ENCODE results near the gene SUFU.
A peak's percentile ranks its signal among the peaks of the same experiment; 100 is the strongest.

Gene SUFU

GRCh38 chr10:102621443-102622325 is 117.9 kb downstream of the SUFU start:
- Histone ChIP-seq H3K36me3 (ENCODE audit: control insufficient read depth in 5 of 5, insufficient read depth in 5 of 5, low read length in 5 of 5) (peaks cover 0 to 37% (median 15%) of the 10 kb centered on the region in 5 donors), H3K27ac (ENCODE audit: low read depth, low read length) (peak overlapping the region; percentile 71), H3K27me3 (ENCODE audit: control insufficient read depth in 5 of 5, insufficient read depth in 4 of 5, low read length in 5 of 5) (no peaks in the 10 kb centered on the region), H3K9me3 (ENCODE audit: control insufficient read depth in 5 of 5, low read length in 5 of 5) (no peaks in the 10 kb centered on the region), H3K4me1 (ENCODE audit: control insufficient read depth in 5 of 5, insufficient read depth in 5 of 5, low read length in 5 of 5) (peaks cover 17 to 64% (median 44%) of the 10 kb centered on the region in 5 donors), H3K9ac (ENCODE audit: low read length in 5 of 5) (peak overlapping the region in 2 of 5 donors; percentile 43 to 44), H3K4me3 (ENCODE audit: low read depth in 1 of 5, low read length in 5 of 5) (no peak overlapping the region)

GRCh38 chr10:102624094-102624493 is 120.3 kb downstream of the SUFU start:
- Histone ChIP-seq H3K4me3 (ENCODE audit: low read depth in 1 of 5, low read length in 5 of 5) (no peak overlapping the region), H3K9ac (ENCODE audit: low read length in 5 of 5) (no peak overlapping the region), H3K4me1 (ENCODE audit: control insufficient read depth in 5 of 5, insufficient read depth in 5 of 5, low read length in 5 of 5) (peaks cover 26 to 84% (median 63%) of the 10 kb centered on the region in 5 donors), H3K27me3 (ENCODE audit: control insufficient read depth in 5 of 5, insufficient read depth in 4 of 5, low read length in 5 of 5) (no peaks in the 10 kb centered on the region), H3K9me3 (ENCODE audit: control insufficient read depth in 5 of 5, low read length in 5 of 5) (no peaks in the 10 kb centered on the region), H3K36me3 (ENCODE audit: control insufficient read depth in 5 of 5, insufficient read depth in 5 of 5, low read length in 5 of 5) (peaks cover 0 to 13% (median 0%) of the 10 kb centered on the region in 5 donors), H3K27ac (ENCODE audit: low read depth, low read length) (no peak overlapping the region)

GRCh38 chr10:102624751-102625645 is 121.2 kb downstream of the SUFU start:
- no peak overlapping the region for H3K4me3 ChIP-seq (ENCODE audit: low read depth in 1 of 5, low read length in 5 of 5)
- H3K27me3 ChIP-seq (ENCODE audit: control insufficient read depth in 5 of 5, insufficient read depth in 4 of 5, low read length in 5 of 5): no peaks in the 10 kb centered on the region
- H3K9ac ChIP-seq (ENCODE audit: low read length in 5 of 5): peak overlapping the region in 1 of 5 donors; percentile 27
- H3K4me1 ChIP-seq (ENCODE audit: control insufficient read depth in 5 of 5, insufficient read depth in 5 of 5, low read length in 5 of 5): peaks cover 23 to 83% (median 63%) of the 10 kb centered on the region in 5 donors
- H3K9me3 ChIP-seq (ENCODE audit: control insufficient read depth in 5 of 5, low read length in 5 of 5): no peaks in the 10 kb centered on the region
- H3K36me3 ChIP-seq (ENCODE audit: control insufficient read depth in 5 of 5, insufficient read depth in 5 of 5, low read length in 5 of 5): peaks cover 0 to 15% (median 0%) of the 10 kb centered on the region in 5 donors
- peak overlapping the region; percentile 55 for H3K27ac ChIP-seq (ENCODE audit: low read depth, low read length)

GRCh38 chr10:102626026-102626685 is 122.4 kb downstream of the SUFU start:
- Histone ChIP-seq H3K9ac (ENCODE audit: low read length in 5 of 5) (peak overlapping the region in 1 of 5 donors; percentile 4), H3K27ac (ENCODE audit: low read depth, low read length) (peak overlapping the region; percentile 97), H3K4me1 (ENCODE audit: control insufficient read depth in 5 of 5, insufficient read depth in 5 of 5, low read length in 5 of 5) (peaks cover 12 to 75% (median 56%) of the 10 kb centered on the region in 5 donors), H3K27me3 (ENCODE audit: control insufficient read depth in 5 of 5, insufficient read depth in 4 of 5, low read length in 5 of 5) (no peaks in the 10 kb centered on the region), H3K4me3 (ENCODE audit: low read depth in 1 of 5, low read length in 5 of 5) (no peak overlapping the region), H3K36me3 (ENCODE audit: control insufficient read depth in 5 of 5, insufficient read depth in 5 of 5, low read length in 5 of 5) (peaks cover 0 to 23% (median 4%) of the 10 kb centered on the region in 5 donors), H3K9me3 (ENCODE audit: control insufficient read depth in 5 of 5, low read length in 5 of 5) (no peaks in the 10 kb centered on the region)

GRCh38 chr10:102627291-102627735 is 123.5 kb downstream of the SUFU start:
- H3K9me3 ChIP-seq (ENCODE audit: control insufficient read depth in 5 of 5, low read length in 5 of 5): no peaks in the 10 kb centered on the region
- H3K27ac ChIP-seq (ENCODE audit: low read depth, low read length): peak overlapping the region; percentile 97
- H3K9ac ChIP-seq (ENCODE audit: low read length in 5 of 5): peak overlapping the region; percentile 23 to 77 (median 56)
- peaks cover 0 to 25% (median 4%) of the 10 kb centered on the region in 5 donors for H3K36me3 ChIP-seq (ENCODE audit: control insufficient read depth in 5 of 5, insufficient read depth in 5 of 5, low read length in 5 of 5)
- no peak overlapping the region for H3K4me3 ChIP-seq (ENCODE audit: low read depth in 1 of 5, low read length in 5 of 5)
- H3K27me3 ChIP-seq (ENCODE audit: control insufficient read depth in 5 of 5, insufficient read depth in 4 of 5, low read length in 5 of 5): no peaks in the 10 kb centered on the region
- H3K4me1 ChIP-seq (ENCODE audit: control insufficient read depth in 5 of 5, insufficient read depth in 5 of 5, low read length in 5 of 5): peaks cover 10 to 75% (median 54%) of the 10 kb centered on the region in 5 donors

GRCh38 chr10:102627736-102628293 is 124.0 kb downstream of the SUFU start:
- H3K4me3 ChIP-seq (ENCODE audit: low read depth in 1 of 5, low read length in 5 of 5): no peak overlapping the region
- H3K36me3 ChIP-seq (ENCODE audit: control insufficient read depth in 5 of 5, insufficient read depth in 5 of 5, low read length in 5 of 5): peaks cover 0 to 25% (median 4%) of the 10 kb centered on the region in 5 donors
- no peaks in the 10 kb centered on the region for H3K27me3 ChIP-seq (ENCODE audit: control insufficient read depth in 5 of 5, insufficient read depth in 4 of 5, low read length in 5 of 5)
- peaks cover 15 to 80% (median 59%) of the 10 kb centered on the region in 5 donors for H3K4me1 ChIP-seq (ENCODE audit: control insufficient read depth in 5 of 5, insufficient read depth in 5 of 5, low read length in 5 of 5)
- no peaks in the 10 kb centered on the region for H3K9me3 ChIP-seq (ENCODE audit: control insufficient read depth in 5 of 5, low read length in 5 of 5)
- H3K27ac ChIP-seq (ENCODE audit: low read depth, low read length): peak overlapping the region; percentile 97
- H3K9ac ChIP-seq (ENCODE audit: low read length in 5 of 5): peak overlapping the region; percentile 52 to 77 (median 56)

GRCh38 chr10:102628451-102628911 is 124.7 kb downstream of the SUFU start:
- Histone ChIP-seq H3K9me3 (ENCODE audit: control insufficient read depth in 5 of 5, low read length in 5 of 5) (no peaks in the 10 kb centered on the region), H3K4me1 (ENCODE audit: control insufficient read depth in 5 of 5, insufficient read depth in 5 of 5, low read length in 5 of 5) (peaks cover 16 to 84% (median 66%) of the 10 kb centered on the region in 5 donors), H3K36me3 (ENCODE audit: control insufficient read depth in 5 of 5, insufficient read depth in 5 of 5, low read length in 5 of 5) (peaks cover 0 to 25% (median 4%) of the 10 kb centered on the region in 5 donors), H3K9ac (ENCODE audit: low read length in 5 of 5) (peak overlapping the region; percentile 3 to 77 (median 53)), H3K27ac (ENCODE audit: low read depth, low read length) (peak overlapping the region; percentile 97), H3K4me3 (ENCODE audit: low read depth in 1 of 5, low read length in 5 of 5) (no peak overlapping the region), H3K27me3 (ENCODE audit: control insufficient read depth in 5 of 5, insufficient read depth in 4 of 5, low read length in 5 of 5) (no peaks in the 10 kb centered on the region)

GRCh38 chr10:102629661-102630614 is 126.2 kb downstream of the SUFU start:
- Histone ChIP-seq H3K4me1 (ENCODE audit: control insufficient read depth in 5 of 5, insufficient read depth in 5 of 5, low read length in 5 of 5) (peaks cover 16 to 81% (median 66%) of the 10 kb centered on the region in 5 donors), H3K9ac (ENCODE audit: low read length in 5 of 5) (peak overlapping the region in 1 of 5 donors; percentile 42)

More at GRCh38 chr10:102629661-102630614, 126.2 kb downstream of the SUFU start:
- Histone ChIP-seq H3K27me3 (ENCODE audit: control insufficient read depth in 5 of 5, insufficient read depth in 4 of 5, low read length in 5 of 5) (no peaks in the 10 kb centered on the region), H3K36me3 (ENCODE audit: control insufficient read depth in 5 of 5, insufficient read depth in 5 of 5, low read length in 5 of 5) (peaks cover 0 to 25% (median 4%) of the 10 kb centered on the region in 5 donors), H3K4me3 (ENCODE audit: low read depth in 1 of 5, low read length in 5 of 5) (no peak overlapping the region), H3K9me3 (ENCODE audit: control insufficient read depth in 5 of 5, low read length in 5 of 5) (no peaks in the 10 kb centered on the region), H3K27ac (ENCODE audit: low read depth, low read length) (peak overlapping the region; percentile 97)
